GM08714 (cell line): Measurements from ENCODE around the gene SCEL.

Source experiments
- H3K4me3 ChIP-seq: fragments of 200-500 bp; sonication (Bioruptor generic); 2 replicates; pipeline ENCODE4 v1.5.1; 2014; ENCODE audit warnings: mild to moderate bottlenecking, low read length, inconsistent platforms
- ZNF274 ChIP-seq: IDR thresholded peaks from 2 replicates; pipeline ENCODE4 v1.6.1; 2012; ENCODE audit warnings: mild to moderate bottlenecking, low read depth, low read length

SCEL gene

GRCh38 chr13:77535448-77535847, at the start of gene SCEL:
Gene SCEL, plus strand, starts transcription at chr13:77535706. Its CDS starts 20,170 bp downstream, at chr13:77555876.
- no peak within 1 kb of the TSS for H3K4me3 ChIP-seq
- no peak for TF ChIP-seq ZNF274

GRCh38 chr13:77489566-77490337, 45.8 kb upstream of the SCEL start:
- no peak for TF ChIP-seq ZNF274
- no peak overlapping the region for H3K4me3 ChIP-seq

GRCh38 chr13:77492982-77493381, 42.5 kb upstream of the SCEL start:
- no peak for TF ChIP-seq ZNF274

GRCh38 chr13:77494226-77494625, 41.3 kb upstream of the SCEL start:
- no peak for TF ChIP-seq ZNF274
- no peak overlapping the region for H3K4me3 ChIP-seq

More at GRCh38 chr13:77492982-77493381, 42.5 kb upstream of the SCEL start:
- no peak overlapping the region for H3K4me3 ChIP-seq

- TF ChIP-seq ZNF274, result no peak
- no peak overlapping the region for H3K4me3 ChIP-seq
Measured at GRCh38 chr13:77497350-77497749, 38.2 kb upstream of the SCEL start.

GRCh38 chr13:77497835-77498234, 37.7 kb upstream of the SCEL start:
- no peak overlapping the region for H3K4me3 ChIP-seq
- no peak for TF ChIP-seq ZNF274

- H3K4me3 ChIP-seq, result peak overlapping the region; percentile 41; the same call in 1 of the 2 replicates
- no peak for TF ChIP-seq ZNF274
Measured at GRCh38 chr13:77502104-77502720, 33.3 kb upstream of the SCEL start.

GRCh38 chr13:77503398-77503797, 32.1 kb upstream of the SCEL start:
- no peak for TF ChIP-seq ZNF274
- H3K4me3 ChIP-seq, result no peak overlapping the region

- TF ChIP-seq ZNF274, result no peak
- no peak overlapping the region for H3K4me3 ChIP-seq
Measured at GRCh38 chr13:77506874-77507273, 28.6 kb upstream of the SCEL start.

- no peak for TF ChIP-seq ZNF274
- H3K4me3 ChIP-seq, result no peak overlapping the region
Measured at GRCh38 chr13:77507931-77508776, 27.4 kb upstream of the SCEL start.

- H3K4me3 ChIP-seq, result no peak overlapping the region
- no peak for TF ChIP-seq ZNF274
Measured at GRCh38 chr13:77508959-77509620, 26.4 kb upstream of the SCEL start.

- no peak for TF ChIP-seq ZNF274
Measured at GRCh38 chr13:77510156-77510555, 25.4 kb upstream of the SCEL start.

GRCh38 chr13:77511552-77511951, 24.0 kb upstream of the SCEL start:
- H3K4me3 ChIP-seq, result no peak overlapping the region
- no peak for TF ChIP-seq ZNF274

More at GRCh38 chr13:77510156-77510555, 25.4 kb upstream of the SCEL start:
- H3K4me3 ChIP-seq, result no peak overlapping the region
